SKM-1 (cell line): ENCODE measurements around the gene BICD2.
"Not testable (repeated sequence)": the region's sequence is repeated elsewhere in the genome, so short reads cannot be mapped to it uniquely, and the experiment has no call there.

Source experiments
- DNase-seq: peaks from one replicate; lab custom pipeline; 2025; ENCODE audit not compliant: unreplicated experiment; lab: John Stamatoyannopoulos, UW

Gene BICD2

GRCh38 chr9:92764381-92764987, at the start of gene BICD2:
TSS of gene BICD2 (minus strand) at chr9:92764833. CDS start at chr9:92764744, 89 bp downstream.
- no peak for DNase-seq

- not testable (repeated sequence) for DNase-seq
These were observed 45.1 kb upstream of the BICD2 start for GRCh38 chr9:92809629-92810326.

GRCh38 chr9:92808726-92809451, 44.3 kb upstream of the BICD2 start:
- no peak for DNase-seq

GRCh38 chr9:92807757-92808725, 43.4 kb upstream of the BICD2 start:
- DNase-seq: no peak

GRCh38 chr9:92807031-92807756, 42.6 kb upstream of the BICD2 start:
- no peak for DNase-seq

- DNase-seq: no peak
These were observed 40.1 kb upstream of the BICD2 start for GRCh38 chr9:92804727-92805126.

GRCh38 chr9:92798358-92798757, 33.7 kb upstream of the BICD2 start:
- DNase-seq: no peak

GRCh38 chr9:92796337-92796804, 31.7 kb upstream of the BICD2 start:
- DNase-seq: not testable (repeated sequence)

- DNase-seq: no peak
These were observed 31.1 kb upstream of the BICD2 start for GRCh38 chr9:92795598-92796336.

GRCh38 chr9:92795000-92795399, 30.4 kb upstream of the BICD2 start:
- no peak for DNase-seq

- no peak for DNase-seq
These were observed 29.8 kb upstream of the BICD2 start for GRCh38 chr9:92794426-92794825.

GRCh38 chr9:92790542-92791527, 26.2 kb upstream of the BICD2 start:
- DNase-seq: no peak

GRCh38 chr9:92786298-92786697, 21.7 kb upstream of the BICD2 start:
- no peak for DNase-seq

GRCh38 chr9:92781899-92782298, 17.3 kb upstream of the BICD2 start:
- DNase-seq: no peak

- no peak for DNase-seq
These were observed 15.6 kb upstream of the BICD2 start for GRCh38 chr9:92780206-92780605.

- no peak for DNase-seq
These were observed 10.8 kb upstream of the BICD2 start for GRCh38 chr9:92775466-92775865.

GRCh38 chr9:92774274-92774673, 9.6 kb upstream of the BICD2 start:
- no peak for DNase-seq

- DNase-seq: no peak
These were observed 9.2 kb upstream of the BICD2 start for GRCh38 chr9:92773810-92774209.
